ENCODE results near the gene SEC16A. TPM values are rescaled to one million over a fixed set of nuclear protein-coding genes. Genes with fewer than 3 reads are reported as not detected.
A peak's percentile ranks its signal among the peaks of the same experiment; 100 is the strongest.

SEC16A gene
- total and polyA plus RNA-seq, 3 donors from 2014 or later: 67.8 to 103 (median 90.4) TPM

DNA sequence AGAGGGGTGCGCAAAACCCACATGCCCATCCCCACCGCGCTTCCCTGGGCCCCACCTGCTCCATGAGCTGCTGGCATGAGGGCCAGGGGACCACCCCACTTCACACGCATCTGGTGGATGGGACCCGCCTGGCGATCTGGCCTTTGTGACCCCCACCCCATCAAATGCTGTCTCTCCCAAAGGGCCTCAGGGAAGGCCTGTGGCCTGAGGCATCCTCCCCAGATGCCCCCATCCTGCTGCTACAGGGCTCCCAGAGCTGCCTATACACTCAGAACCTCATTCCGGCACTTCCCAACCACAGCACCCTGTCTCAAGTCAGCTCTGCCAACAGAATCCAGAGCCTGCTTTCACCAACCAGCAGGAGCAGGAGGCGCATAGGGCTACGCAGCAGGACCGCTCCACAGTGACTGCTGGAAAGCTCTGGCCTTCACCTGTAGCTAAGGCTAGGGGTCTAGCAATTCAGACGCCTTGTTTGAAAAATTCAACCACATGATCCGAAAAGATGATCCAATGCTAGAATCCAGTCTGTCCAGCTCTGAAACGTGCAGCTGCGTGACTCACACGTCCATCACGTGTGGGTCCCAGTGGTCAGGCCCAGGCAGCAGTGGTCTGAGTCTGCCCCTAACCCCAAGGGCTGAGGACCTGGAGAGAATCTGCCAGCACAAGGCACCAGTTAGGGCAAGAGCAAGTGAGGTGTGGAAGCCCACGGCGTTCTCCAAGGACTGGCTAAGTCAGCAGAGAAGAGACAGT is 81.5 kb downstream of the SEC16A start:
- intact Hi-C loops (cut with DNase I; ENCODE audit: low total_unique reads): no loop called here
- DNase-seq: no peak
- Histone ChIP-seq H3K27me3 (no peaks in the 10 kb centered on the region), H3K4me3 (no peak overlapping the region), H3K27ac (no peak overlapping the region), H3K36me3 (ENCODE audit: low read depth, missing control alignments) (no peaks in the 10 kb centered on the region), H3K9me3 (no peaks in the 10 kb centered on the region), H3K4me1 (peaks cover 13% of the 10 kb centered on the region)
- no peak for TF ChIP-seq POLR2A (IDR thresholded peaks at IDR 0.05)
- TF ChIP-seq, protein P1, sequence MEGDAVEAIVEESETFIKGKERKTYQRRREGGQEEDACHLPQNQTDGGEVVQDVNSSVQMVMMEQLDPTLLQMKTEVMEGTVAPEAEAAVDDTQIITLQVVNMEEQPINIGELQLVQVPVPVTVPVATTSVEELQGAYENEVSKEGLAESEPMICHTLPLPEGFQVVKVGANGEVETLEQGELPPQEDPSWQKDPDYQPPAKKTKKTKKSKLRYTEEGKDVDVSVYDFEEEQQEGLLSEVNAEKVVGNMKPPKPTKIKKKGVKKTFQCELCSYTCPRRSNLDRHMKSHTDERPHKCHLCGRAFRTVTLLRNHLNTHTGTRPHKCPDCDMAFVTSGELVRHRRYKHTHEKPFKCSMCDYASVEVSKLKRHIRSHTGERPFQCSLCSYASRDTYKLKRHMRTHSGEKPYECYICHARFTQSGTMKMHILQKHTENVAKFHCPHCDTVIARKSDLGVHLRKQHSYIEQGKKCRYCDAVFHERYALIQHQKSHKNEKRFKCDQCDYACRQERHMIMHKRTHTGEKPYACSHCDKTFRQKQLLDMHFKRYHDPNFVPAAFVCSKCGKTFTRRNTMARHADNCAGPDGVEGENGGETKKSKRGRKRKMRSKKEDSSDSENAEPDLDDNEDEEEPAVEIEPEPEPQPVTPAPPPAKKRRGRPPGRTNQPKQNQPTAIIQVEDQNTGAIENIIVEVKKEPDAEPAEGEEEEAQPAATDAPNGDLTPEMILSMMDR (IDR thresholded peaks at IDR 0.05): no peak
- WGBS, 2 donors: 88 to 90% methylated on average over 18 of the region's 18 CpGs

DNA sequence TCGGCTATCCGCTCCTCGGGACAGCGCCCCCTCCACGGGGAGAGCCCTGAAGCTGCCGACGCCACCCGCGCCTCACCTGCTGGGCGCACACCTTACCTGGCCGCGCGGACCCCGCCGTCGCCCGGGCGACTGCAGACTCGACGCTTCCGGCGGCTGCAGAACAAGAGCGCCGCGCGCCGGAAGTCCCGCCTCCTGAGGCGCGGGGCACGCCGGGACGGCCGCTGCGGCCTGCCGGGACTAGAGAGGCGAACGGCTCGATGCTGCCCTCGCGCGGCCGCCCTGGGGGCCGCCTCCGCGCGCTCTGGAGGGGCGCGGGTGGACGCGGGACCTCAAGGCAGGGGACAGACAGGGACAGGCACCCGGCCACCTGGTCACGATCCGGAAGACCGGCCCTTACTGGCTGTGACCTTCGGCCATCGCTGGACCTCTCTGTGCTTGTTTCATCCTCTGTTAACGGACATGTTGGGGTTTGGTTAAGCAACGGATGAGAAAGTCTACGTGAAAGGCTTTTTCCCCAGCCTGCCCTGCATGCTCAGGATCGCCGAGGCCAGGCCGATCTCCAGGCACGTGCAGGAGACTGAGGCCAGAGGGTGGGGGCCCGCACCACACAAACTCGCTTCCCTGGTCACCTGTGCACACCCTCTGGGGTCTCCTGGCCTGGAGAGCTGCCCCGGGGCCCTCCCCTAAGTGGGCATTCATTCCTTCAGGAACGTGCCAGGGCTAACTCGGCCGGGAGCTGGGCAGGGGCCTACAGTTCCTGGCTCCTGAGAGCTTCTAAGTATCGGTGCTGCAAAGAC is 82.6 kb downstream of the SEC16A start, which contains the start of gene SNAPC4:
SNAPC4 (minus strand) TSS at position 133 of the 797 bp plus-strand sequence. CDS start 1,742 bp downstream, outside the sequence.
- peak; percentile 87 for DNase-seq
- H3K36me3 ChIP-seq (ENCODE audit: low read depth, missing control alignments): no peaks in the 10 kb centered on the region
- 4 to 10% methylated on average over 12 to 71 of the region's 71 CpGs for WGBS, 2 donors
- no peaks in the 10 kb centered on the region for H3K27me3 ChIP-seq
- H3K4me3 ChIP-seq: peak within 1 kb of the TSS; percentile 76 to 84
- H3K9me3 ChIP-seq: no peaks in the 10 kb centered on the region
- intact Hi-C loops (cut with DNase I; ENCODE audit: low total_unique reads): no loop called here
- H3K4me1 ChIP-seq: peaks cover 13% of the 10 kb centered on the region
- peak within 1 kb of the TSS; percentile 28 to 56 for H3K27ac ChIP-seq
- no peak for TF ChIP-seq POLR2A (IDR thresholded peaks at IDR 0.05)
- TF ChIP-seq, protein P1 (IDR thresholded peaks at IDR 0.05): peak; percentile 96 to 99 (median 98)

DNA sequence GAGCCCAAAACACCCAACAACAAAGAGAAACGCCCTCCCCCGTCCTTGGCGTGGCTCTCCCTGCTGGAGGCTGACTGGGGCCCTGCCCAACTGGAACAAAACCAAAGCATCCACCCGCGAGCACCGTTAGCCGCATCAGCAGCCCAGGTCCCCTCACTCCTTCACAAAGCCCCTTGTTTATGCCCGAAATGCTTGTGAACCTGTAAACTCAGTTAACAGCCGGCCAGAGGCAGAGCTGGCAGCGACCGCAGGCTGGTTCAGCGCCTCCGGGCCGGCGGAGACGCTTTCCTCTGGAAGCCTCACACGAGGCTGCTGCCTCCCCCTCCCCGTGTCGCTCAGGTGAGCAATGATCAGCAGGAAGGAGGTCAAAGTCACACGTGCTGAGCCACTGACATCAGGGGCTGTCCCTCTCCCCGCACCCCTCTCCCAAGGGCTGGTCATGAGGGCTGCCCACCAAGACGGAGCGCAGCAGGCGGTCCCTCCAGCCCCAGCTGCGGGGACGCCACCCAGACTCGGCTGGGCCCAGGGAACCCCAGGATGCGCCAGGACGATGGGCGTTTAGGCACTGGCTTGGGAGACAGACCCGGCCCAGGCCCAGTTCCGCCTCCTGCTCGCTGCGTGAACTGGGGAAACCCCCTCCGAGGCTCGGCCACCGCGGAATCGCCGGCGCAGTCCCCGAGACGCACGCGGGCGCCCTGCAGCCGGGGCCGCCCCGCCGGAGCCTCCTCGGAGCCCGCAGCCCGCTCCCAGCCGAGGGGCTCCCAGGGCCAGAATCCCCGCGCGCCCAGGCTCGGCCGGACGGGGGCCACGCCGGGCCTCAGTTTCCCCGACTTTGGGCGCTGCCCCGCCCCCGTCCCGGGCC is 83.4 kb downstream of the SEC16A start:
- H3K4me3 ChIP-seq: peak overlapping the region; percentile 76 to 84
- TF ChIP-seq, protein P1 (IDR thresholded peaks at IDR 0.05): no peak
- no peak for TF ChIP-seq POLR2A (IDR thresholded peaks at IDR 0.05)
- DNase-seq: peak; percentile 42
- no peaks in the 10 kb centered on the region for H3K36me3 ChIP-seq (ENCODE audit: low read depth, missing control alignments)
- H3K4me1 ChIP-seq: peaks cover 13% of the 10 kb centered on the region
- 1% methylated on average over 16 to 55 of the region's 67 CpGs for WGBS, 2 donors
- intact Hi-C loops (cut with DNase I; ENCODE audit: low total_unique reads): no loop called here
- H3K9me3 ChIP-seq: no peaks in the 10 kb centered on the region
- H3K27me3 ChIP-seq: no peaks in the 10 kb centered on the region
- peak overlapping the region in 1 of 2 donors; percentile 56 for H3K27ac ChIP-seq

DNA sequence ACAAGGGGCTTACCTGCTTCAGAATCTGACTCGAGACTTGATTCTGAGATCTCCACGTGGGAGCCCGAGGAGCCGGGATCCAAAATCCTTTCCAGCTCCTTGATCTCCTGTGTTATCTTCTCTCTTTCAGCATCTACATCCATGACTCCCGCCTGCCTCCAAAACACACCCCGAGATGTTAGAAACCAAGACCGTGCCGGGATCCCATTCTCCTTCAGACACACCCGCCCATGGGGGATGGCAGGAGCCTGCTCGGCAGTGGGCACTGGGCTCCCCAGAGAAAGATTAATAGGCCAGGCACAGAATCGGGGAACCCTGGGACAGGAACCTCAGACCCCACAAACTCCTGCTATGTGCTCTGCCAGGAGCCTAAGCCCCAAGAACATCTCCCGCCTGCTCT is 84.6 kb downstream of the SEC16A start:
- intact Hi-C loops (cut with DNase I; ENCODE audit: low total_unique reads): no loop called here
- H3K27me3 ChIP-seq: no peaks in the 10 kb centered on the region
- H3K27ac ChIP-seq: no peak overlapping the region
- no peak for TF ChIP-seq POLR2A (IDR thresholded peaks at IDR 0.05)
- TF ChIP-seq, protein P1 (IDR thresholded peaks at IDR 0.05): no peak
- no peak for DNase-seq
- no peak overlapping the region for H3K4me3 ChIP-seq
- no peaks in the 10 kb centered on the region for H3K9me3 ChIP-seq
- WGBS, 2 donors: 89 to 94% methylated on average over 10 to 12 of the region's 12 CpGs
- no peaks in the 10 kb centered on the region for H3K36me3 ChIP-seq (ENCODE audit: low read depth, missing control alignments)
- H3K4me1 ChIP-seq: peaks cover 13% of the 10 kb centered on the region
